Measurements from ENCODE around the gene TARP.
A peak's percentile ranks its signal among the peaks of the same experiment; 100 is the strongest.

Gene TARP

DNA sequence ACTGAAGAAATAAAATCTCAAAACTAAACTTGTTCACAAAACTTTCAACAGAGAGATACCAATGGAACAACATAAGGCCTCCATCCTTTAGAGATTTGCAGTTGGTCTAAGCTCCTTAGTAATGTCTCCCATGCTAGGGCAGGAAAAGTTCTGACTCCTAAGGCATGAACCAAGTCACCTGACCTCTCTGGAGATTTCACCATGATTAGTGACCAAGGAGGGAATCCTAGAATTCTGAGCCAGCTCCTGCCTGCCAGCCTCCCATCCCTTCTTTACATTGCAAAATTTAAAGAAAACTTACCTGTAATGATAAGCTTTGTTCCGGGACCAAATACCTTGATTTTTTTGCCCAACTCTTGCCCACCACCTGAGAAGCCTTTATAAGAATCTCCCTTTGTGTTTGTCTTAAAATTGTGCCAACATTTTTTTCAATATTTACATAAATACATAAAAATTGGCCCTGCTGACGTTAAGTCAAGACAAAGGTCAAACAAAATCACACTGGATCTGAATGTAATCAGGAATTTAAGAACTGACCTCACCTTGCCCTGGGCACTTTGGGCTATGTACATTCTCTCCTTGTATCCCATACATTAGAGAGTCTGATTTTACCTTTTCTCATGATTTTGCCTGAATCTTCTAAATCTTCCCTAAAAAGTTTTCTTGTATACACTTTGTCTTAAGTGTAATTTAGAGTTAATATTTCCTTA is at the start of gene TARP:
Gene TARP (minus strand): TSS at position 351 of the 710 bp plus-strand sequence.
- no peak for DNase-seq

DNA sequence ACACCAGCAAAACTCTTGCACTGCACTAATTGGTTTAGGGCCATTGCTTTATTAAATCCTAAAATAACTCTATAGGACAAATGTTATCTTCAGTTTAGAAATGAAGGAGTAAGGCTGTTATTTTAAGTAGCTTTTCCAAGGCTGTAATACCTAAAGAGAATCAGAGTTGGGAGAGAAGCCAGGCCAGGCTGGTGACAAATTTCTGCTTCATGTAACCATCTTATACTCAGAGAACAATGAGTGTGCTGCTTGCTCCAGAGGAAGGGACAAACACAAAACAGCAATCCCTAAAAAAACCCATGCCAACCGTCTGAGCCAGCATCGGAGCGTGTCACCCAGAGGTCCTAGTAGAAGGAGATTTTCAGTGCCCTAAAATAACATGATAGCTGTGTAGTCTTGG is 49.7 kb upstream of the TARP start:
- DNase-seq: no peak

GRCh38 chr7:38322461-38322860 is 49.0 kb upstream of the TARP start:
- DNase-seq: no peak

DNA sequence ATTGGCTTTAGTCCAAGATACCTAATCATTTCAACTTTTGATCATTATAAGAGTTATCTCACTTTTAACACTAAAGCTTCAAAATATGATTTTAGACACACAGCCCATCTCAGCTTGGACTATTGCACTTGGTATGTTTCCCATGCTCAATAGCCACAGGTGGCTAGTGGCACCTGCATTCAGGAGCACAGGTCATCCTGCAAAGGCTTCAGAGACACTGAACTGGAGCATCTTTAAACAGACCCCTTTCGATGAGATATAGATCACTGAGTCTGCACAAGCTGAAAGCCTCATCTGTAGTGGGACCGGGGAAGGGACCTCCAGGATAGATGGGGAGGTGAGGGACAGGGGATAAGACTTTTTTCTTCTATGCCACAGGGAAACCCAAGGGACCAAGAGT is 48.5 kb upstream of the TARP start:
- no peak for DNase-seq

GRCh38 chr7:38321515-38321944 is 48.1 kb upstream of the TARP start:
- DNase-seq: peak; percentile 86 to 96

DNA sequence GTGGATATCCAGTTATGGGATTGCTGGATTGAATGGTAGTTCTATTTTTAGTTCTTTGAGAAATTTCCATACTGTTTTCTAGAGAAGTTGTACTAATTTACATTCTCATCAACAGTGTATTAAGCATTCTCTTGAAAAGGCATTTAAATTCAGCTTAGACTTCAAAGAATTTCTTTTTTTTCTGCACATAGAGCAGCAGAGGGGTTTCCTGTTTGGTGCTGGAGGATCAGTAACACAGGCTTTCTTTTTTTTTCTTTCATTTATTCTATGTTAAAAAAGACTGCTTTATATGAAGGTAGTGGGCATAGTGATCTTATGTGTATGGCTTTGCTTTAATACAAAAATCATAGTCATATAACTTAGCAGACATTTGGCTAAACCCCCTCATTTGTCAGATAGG is 47.6 kb upstream of the TARP start:
- no peak for DNase-seq

DNA sequence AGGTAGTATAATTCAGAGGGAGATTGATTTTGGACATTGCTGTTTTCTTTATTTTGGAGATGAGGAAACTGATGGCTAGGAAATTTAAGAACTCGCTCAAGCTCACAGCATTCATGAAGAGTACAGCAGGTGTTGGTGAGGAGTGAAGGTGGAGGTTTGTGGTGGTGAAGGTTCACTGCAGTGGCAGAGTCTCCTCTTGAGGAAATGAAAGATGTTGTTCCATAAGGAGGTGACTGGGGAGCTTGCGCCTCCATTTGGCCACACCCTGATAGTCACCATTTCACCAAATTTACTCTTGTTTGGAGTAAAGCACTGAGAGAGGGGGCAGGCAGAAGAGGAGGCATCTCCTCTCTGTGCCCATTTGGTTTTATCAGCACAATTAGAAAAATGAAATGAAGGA is 46.4 kb upstream of the TARP start:
- DNase-seq: no peak

DNA sequence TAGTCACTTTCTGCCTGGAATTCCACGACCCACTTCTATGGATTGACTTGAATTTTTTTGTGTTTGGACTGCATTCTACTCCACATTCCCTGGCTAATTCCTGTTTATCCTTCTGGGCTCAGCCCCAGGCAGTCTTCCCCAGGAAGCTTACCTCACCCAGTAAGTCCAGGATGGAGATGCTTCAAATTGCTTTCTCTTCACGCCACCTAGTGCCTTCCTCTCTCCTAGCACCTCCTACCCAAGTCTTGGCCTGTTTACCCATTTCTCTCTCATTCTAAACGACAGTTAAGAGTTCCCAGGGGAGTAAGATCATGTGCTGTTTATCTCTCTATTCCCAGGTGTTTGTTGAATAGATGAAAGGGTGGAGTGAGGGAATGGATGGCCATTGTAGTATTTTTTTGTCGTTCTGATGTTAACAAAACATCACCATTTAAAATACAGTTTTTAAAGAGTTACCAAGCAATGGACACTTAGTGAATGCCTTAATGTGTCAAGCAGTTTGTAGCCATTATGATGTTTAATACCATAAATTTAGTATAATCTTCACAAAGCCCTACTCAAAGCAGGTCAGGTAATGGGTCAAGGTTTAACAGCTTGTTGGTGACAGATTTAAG is 45.5 kb upstream of the TARP start:
- DNase-seq: peak; percentile 56 to 63

- peak; percentile 59 to 60 for DNase-seq
Observed at GRCh38 chr7:38318241-38318640, 44.8 kb upstream of the TARP start.

GRCh38 chr7:38317515-38317914 is 44.1 kb upstream of the TARP start:
- no peak for DNase-seq

- DNase-seq: no peak
Observed at GRCh38 chr7:38316733-38317360, 43.4 kb upstream of the TARP start.

GRCh38 chr7:38315410-38315809 is 42.0 kb upstream of the TARP start:
- DNase-seq: no peak

GRCh38 chr7:38312821-38313220 is 39.4 kb upstream of the TARP start:
- DNase-seq: peak; percentile 52 to 66

- DNase-seq: peak; percentile 33 to 66
Observed at GRCh38 chr7:38311329-38311937, 38.0 kb upstream of the TARP start.

DNA sequence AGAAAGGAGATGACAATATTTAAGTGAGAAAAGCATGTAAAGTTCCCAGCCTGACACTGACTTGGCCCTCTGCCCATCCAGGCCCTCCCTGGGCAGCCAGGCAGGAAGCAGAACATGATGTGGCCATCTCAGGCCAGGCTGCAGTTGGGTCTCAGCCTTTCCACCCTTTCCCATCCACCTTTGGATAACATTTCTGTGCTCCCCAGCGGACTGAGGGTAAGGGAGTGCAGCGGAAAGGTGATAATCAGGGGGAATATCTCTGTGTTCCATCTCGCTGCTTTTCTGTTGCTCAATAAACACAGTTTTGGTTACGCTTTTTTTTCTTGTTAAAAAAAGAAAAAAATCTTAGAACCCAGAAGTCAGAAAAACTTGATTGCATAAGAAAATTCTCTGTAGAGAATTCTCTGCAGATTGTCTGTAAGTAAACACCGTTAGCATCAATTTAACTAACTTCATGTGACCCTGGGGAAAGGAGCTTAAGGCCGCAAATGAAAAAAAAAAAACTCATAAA is 37.2 kb upstream of the TARP start:
- peak; percentile 67 to 70 for DNase-seq

GRCh38 chr7:38309555-38309954 is 36.1 kb upstream of the TARP start:
- no peak for DNase-seq

- DNase-seq: no peak
Observed at GRCh38 chr7:38308140-38308539, 34.7 kb upstream of the TARP start.

GRCh38 chr7:38307640-38308039 is 34.2 kb upstream of the TARP start:
- DNase-seq: peak; percentile 53 to 68

DNA sequence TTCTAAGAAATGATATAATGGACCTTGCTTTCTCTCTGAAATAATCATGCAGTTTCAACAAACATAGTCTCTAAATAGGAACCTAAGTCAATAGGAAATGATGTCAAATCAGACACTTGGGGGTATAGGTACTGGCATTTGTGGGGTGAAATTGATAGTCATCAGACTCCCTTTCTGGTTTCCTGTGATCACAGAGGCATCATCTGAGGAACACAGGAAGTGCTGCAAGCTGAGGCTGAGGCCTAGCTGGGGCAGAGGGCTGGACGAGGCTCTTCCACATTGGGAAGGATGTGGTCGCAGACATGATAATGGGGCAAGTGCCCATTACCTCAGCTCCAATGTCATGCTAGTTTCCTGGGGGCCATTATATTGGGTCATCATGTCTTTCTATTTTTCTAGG is 33.5 kb upstream of the TARP start:
- peak; percentile 50 to 52 for DNase-seq

DNA sequence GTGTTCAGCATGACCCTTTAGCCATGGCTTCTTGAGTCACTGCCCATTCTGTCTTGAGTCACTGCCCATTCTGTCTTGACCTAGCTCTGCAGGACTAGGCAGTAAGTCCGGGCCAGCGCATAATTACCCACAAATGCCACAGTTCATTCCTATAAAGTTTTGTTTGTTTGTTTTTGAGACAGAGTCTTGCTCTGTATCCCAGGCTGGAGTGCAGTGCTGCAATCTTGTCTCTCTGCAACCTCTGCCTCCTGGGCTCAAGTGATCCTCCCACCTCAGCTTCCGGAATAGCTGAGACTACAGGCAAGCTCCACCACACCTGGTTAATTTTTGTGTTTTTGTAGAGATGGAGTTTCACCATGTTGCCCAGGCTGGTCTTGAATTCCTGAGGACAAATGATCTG is 32.7 kb upstream of the TARP start:
- no peak for DNase-seq

DNA sequence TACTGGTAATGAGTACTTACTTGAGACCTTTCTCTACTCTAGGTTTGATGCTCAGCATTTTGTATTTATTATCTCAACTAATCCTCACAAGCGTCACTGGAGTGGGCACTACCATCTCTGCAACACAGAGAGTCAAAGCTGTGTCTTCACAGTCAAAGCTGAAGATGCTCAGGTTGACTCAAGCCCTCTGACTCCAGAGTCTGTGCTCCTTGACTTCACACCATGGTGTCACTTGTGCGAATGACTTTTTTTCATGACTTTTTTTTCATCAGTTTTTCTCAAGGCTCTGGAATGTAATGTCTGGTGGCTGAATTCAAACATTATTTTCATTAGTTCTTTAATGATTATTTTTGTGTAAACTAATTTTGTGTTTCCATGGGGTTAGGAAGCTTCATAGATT is 30.4 kb upstream of the TARP start:
- DNase-seq: no peak

- no peak for DNase-seq
Observed at GRCh38 chr7:38300175-38300574, 26.7 kb upstream of the TARP start.

GRCh38 chr7:38299275-38299931 is 26.0 kb upstream of the TARP start:
- DNase-seq: no peak
